AG09309 (cell line): Measurements from ENCODE around the gene FKBP15.
"Not testable (repeated sequence)": the region's sequence is repeated elsewhere in the genome, so short reads cannot be mapped to it uniquely, and the experiment has no call there.

Experiments used
- DNase-seq: peaks from one replicate; pipeline ENCODE4 v3.0.0-alpha.2; 2010; ENCODE audit warnings: low read depth
- H3K4me3 ChIP-seq: 2 replicates; pipeline ENCODE4 v1.5.1; 2011; ENCODE audit warnings: mild to moderate bottlenecking, low read depth, low read length, moderate library complexity; ENCODE audit not compliant: control insufficient read depth
- TF ChIP-seq, protein P1 (sequence below): IDR thresholded peaks from 2 replicates; pipeline ENCODE4 v1.5.1; 2011; ENCODE audit warnings: mild to moderate bottlenecking, low read depth, low read length, inconsistent platforms; ENCODE audit not compliant: insufficient read depth, control insufficient read depth; ENCODE audit errors: missing control alignments

The FKBP15 gene

DNA sequence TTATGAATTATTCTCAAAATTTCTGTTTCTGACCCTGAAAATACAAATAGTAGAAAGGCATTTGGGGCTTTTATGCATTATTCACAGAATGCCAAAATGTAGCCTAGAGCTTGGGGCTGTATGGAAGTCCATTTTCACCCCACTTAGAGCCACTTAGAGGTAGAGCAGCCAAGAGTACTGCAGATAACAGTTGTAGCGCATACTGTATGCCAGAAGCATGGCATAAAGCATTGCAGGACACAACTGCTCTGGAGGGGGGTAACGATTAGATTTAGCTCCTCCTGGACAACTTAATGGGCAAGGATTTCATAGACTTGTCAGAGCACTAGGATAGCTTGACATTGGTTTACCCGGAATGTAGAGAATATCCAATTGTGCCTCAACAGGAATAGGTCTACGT, 15.9 kb upstream of the FKBP15 start:
- TF ChIP-seq, protein P1, sequence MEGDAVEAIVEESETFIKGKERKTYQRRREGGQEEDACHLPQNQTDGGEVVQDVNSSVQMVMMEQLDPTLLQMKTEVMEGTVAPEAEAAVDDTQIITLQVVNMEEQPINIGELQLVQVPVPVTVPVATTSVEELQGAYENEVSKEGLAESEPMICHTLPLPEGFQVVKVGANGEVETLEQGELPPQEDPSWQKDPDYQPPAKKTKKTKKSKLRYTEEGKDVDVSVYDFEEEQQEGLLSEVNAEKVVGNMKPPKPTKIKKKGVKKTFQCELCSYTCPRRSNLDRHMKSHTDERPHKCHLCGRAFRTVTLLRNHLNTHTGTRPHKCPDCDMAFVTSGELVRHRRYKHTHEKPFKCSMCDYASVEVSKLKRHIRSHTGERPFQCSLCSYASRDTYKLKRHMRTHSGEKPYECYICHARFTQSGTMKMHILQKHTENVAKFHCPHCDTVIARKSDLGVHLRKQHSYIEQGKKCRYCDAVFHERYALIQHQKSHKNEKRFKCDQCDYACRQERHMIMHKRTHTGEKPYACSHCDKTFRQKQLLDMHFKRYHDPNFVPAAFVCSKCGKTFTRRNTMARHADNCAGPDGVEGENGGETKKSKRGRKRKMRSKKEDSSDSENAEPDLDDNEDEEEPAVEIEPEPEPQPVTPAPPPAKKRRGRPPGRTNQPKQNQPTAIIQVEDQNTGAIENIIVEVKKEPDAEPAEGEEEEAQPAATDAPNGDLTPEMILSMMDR: no peak
- no peak for DNase-seq
- H3K4me3 ChIP-seq: no peak overlapping the region

DNA sequence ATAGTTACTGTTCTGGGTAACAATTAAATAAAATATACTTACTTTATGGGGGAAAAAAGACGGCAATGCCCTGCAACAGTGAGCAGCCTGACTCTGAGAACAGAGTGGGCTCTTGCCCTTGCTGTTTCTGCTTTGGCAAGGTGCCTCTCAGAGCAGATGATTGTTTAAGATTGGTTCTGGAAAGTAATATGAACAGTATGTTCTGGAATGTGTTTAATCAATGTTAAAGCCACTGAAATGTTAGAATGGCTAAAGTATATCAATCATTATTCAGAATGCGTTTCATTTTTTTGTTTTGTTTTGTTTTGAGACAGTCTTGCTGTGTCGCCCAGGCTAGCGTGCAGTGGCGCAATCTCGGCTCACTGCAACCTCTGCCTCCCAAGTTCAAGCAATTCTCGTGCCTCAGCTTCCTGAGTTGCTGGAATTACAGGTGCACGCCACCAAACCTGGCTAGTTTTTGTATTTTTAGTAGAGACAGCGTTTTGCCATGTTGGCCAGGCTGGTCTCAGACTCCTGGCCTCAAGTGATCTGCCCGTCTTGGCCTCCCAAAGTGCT, 14.7 kb upstream of the FKBP15 start:
- not testable (repeated sequence) for DNase-seq, H3K4me3 ChIP-seq

DNA sequence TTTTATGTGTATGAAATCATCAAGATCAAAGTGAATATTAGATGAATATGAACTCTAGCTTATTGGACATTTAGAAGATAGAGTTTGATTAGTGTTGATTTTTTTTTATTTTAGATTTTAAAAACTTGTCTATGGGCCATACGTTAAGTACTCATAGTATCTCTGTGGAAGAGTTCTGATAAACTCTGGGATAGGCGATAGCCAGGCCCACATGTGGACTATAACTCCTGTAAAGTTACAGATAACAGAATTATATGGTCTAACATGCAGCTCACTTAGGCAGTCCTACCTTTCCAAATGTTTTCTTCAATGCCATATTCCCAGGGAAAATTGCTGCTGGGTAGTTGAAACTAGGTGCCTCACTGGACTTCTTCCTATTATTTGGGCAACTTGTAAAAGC, 10.6 kb upstream of the FKBP15 start:
- H3K4me3 ChIP-seq: no peak overlapping the region
- TF ChIP-seq, protein P1: no peak
- no peak for DNase-seq

DNA sequence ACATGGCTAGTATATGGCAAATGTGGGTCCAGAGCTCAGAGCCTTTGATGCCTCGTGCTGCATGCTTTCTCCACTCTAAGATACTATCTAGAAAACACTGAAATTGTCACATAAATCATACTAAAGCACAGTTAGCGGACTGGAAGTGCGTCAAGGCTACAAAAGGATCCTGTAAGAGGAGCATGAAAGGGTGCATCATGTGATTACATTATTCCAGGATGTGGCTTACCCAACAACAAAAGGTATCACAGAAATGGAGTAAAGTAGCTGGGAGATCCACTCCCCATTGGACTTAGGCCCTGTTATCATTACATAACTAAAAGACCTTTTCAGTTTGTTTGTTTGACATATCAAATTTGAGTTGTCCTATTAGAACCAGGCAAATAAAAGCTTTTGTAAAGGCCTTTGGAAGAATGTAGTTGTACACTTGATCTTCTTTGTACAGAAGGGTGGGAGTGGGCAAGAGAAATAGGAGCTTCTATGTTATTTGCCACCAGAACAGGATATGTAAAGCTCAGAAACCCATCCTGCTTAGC, 7.1 kb upstream of the FKBP15 start:
- TF ChIP-seq, protein P1: no peak
- DNase-seq: no peak
- no peak overlapping the region for H3K4me3 ChIP-seq

DNA sequence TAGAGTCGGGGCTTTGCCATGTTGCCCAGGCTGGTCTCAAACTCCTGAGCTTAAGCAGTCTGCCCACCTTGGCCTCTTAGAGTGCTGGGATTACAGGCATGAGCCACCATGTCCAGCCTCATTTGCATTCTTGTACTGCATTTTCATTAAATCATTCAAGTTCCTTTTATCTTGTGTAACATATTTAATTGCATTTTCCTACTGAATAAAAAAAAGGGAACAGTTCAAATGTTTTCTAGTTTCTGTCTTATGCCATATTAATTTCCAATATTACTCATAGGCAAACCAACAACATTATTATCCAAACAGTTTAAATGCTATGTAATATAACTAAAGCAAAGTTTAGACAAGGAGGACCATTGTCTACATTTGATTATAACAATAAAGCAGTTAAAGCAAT, 6.4 kb upstream of the FKBP15 start:
- no peak overlapping the region for H3K4me3 ChIP-seq
- no peak for DNase-seq
- TF ChIP-seq, protein P1: no peak

DNA sequence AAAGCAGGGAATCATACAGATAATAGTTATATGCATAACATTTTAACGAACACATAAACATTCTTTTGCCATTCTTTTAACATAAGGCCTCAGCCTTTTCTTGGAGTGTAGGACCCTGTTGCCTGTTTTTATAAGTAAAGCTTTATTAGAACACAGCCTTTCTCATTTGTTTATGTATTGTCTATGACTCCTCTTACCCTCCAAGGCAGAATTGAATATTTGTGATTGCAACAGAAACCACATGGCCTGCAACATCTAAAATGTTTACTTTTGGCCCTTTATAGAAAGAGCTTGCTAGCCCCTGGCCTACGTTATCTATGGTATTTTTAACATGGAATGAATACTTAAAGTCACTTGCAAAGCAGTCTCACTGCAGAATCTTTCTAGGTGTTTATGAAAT, 2.9 kb upstream of the FKBP15 start:
- peak; percentile 16 for DNase-seq
- TF ChIP-seq, protein P1: no peak
- H3K4me3 ChIP-seq: no peak overlapping the region

DNA sequence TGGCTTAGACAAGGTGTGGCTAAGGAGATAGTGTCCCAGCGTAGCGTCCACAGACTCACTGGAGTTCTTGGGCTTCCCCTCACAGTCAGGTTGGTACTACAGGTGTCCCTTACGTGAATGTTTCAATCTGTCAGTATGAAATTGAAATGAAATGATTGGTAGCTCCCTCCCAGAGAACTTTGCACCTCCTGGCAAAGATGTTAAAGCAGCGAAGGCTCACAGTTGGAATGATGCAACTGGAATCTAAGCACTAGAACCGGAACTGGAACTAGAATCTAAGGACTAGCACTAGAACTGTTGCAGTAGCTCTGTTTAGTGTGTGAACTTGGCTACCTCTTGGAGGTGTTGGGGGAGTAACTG, 1.4 kb upstream of the FKBP15 start:
- peak; percentile 23 for DNase-seq
- peak overlapping the region; percentile 89 for H3K4me3 ChIP-seq

More for the DNA sequence above, 1.4 kb upstream of the FKBP15 start:
- TF ChIP-seq, protein P1: no peak
